Stomach smooth muscle (tissue), 2 donors: ENCODE results near the gene FH.

Experiments
- H3K27ac ChIP-seq: one replicate; pipeline ENCODE4 v1.7.0; 2013; ENCODE audit warnings: mild to moderate bottlenecking, low read length, inconsistent platforms
- H3K27me3 ChIP-seq, 2 donors: one replicate each; pipeline ENCODE4 v1.7.0; 2013; ENCODE audit warnings: low read length in 2 of 2; ENCODE audit not compliant: insufficient read depth in 2 of 2, control insufficient read depth in 1 of 2
- H3K36me3 ChIP-seq, 2 donors: one replicate each; pipeline ENCODE4 v1.7.0; 2013; ENCODE audit warnings: low read length in 2 of 2; ENCODE audit not compliant: control insufficient read depth in 2 of 2, insufficient read depth in 2 of 2
- H3K4me1 ChIP-seq: one replicate; pipeline ENCODE4 v1.7.0; 2013; ENCODE audit warnings: low read length; ENCODE audit not compliant: control insufficient read depth, insufficient read depth
- H3K4me3 ChIP-seq, 2 donors: one replicate each; pipeline ENCODE4 v1.7.0; 2013; ENCODE audit warnings: low read length in 2 of 2
- H3K9ac ChIP-seq, 2 donors: one replicate each; pipeline ENCODE4 v1.7.0; 2013; ENCODE audit warnings: low read length in 2 of 2, mild to moderate bottlenecking in 1 of 2
- H3K9me3 ChIP-seq, 2 donors: one replicate each; pipeline ENCODE4 v1.7.0; 2013; ENCODE audit warnings: low read length in 2 of 2; ENCODE audit not compliant: control insufficient read depth in 2 of 2
- donor health status: healthy.
- donor health status: Pancreatic carcinoma.

Gene FH

GRCh38 chr1:241459186-241459802, 60.3 kb downstream of the FH start:
- H3K4me1 ChIP-seq, result no peaks in the 10 kb centered on the region
- H3K9ac ChIP-seq, result no peak overlapping the region
- H3K36me3 ChIP-seq, result no peaks in the 10 kb centered on the region
- H3K9me3 ChIP-seq, result peaks cover 0 to 4% of the 10 kb centered on the region in 2 donors
- no peak overlapping the region for H3K4me3 ChIP-seq
- H3K27me3 ChIP-seq, result no peaks in the 10 kb centered on the region
- H3K27ac ChIP-seq, result no peak overlapping the region

- Histone ChIP-seq H3K4me1 (no peaks in the 10 kb centered on the region), H3K9ac (no peak overlapping the region), H3K4me3 (no peak overlapping the region), H3K36me3 (no peaks in the 10 kb centered on the region), H3K27ac (no peak overlapping the region), H3K9me3 (no peaks in the 10 kb centered on the region), H3K27me3 (no peaks in the 10 kb centered on the region)
Measured at GRCh38 chr1:241457421-241457820, 62.1 kb downstream of the FH start.

- Histone ChIP-seq H3K27ac (no peak overlapping the region), H3K36me3 (no peaks in the 10 kb centered on the region), H3K9ac (no peak overlapping the region), H3K4me1 (no peaks in the 10 kb centered on the region), H3K4me3 (no peak overlapping the region), H3K27me3 (no peaks in the 10 kb centered on the region), H3K9me3 (no peaks in the 10 kb centered on the region)
Measured at GRCh38 chr1:241456743-241457142, 62.8 kb downstream of the FH start.

DNA sequence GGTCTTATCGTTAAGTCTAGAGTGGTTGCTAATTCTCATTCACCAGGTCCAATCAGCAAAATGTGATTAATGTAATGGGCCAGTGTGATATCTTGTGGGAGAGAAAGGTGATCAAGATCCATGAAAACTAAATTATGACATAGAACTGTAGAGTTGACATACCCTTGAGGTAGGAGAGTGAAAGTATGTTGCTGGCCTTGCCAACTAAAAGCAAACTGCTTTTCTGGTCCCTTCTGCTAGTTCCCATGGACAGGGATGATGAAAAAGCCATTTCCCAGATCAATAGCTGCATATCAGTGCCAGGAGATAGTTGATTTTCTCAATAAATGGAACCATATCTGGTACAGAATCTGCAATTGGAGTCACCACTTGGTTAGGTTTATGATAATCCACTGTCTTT, 65.8 kb downstream of the FH start:
- Histone ChIP-seq H3K9me3 (no peaks in the 10 kb centered on the region), H3K27ac (no peak overlapping the region), H3K27me3 (no peaks in the 10 kb centered on the region), H3K36me3 (no peaks in the 10 kb centered on the region), H3K9ac (no peak overlapping the region), H3K4me1 (no peaks in the 10 kb centered on the region), H3K4me3 (no peak overlapping the region)

DNA sequence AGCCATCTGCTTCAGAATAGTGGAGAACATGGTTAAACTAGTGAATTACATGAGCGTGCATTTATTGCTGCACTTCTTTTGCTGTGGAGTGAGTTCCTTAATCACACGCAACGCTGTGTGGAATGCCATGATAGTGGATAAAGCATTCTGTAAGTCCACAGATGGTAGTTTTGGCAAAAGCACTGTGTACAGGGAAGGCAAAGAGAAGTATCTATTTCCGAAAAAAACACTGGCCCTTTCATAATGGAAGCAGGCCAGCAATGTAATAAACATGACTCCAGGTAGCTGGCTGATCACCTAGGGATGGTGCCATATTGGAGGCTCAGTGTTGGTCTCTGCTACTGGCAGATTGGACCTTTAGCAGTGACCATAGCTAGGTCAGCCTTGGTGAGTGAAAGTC, 67.6 kb downstream of the FH start:
- Histone ChIP-seq H3K36me3 (no peaks in the 10 kb centered on the region), H3K9me3 (no peaks in the 10 kb centered on the region), H3K27me3 (no peaks in the 10 kb centered on the region), H3K9ac (no peak overlapping the region), H3K4me1 (no peaks in the 10 kb centered on the region), H3K4me3 (no peak overlapping the region), H3K27ac (no peak overlapping the region)
